ENCODE results near the gene PRX.

The PRX gene

DNA sequence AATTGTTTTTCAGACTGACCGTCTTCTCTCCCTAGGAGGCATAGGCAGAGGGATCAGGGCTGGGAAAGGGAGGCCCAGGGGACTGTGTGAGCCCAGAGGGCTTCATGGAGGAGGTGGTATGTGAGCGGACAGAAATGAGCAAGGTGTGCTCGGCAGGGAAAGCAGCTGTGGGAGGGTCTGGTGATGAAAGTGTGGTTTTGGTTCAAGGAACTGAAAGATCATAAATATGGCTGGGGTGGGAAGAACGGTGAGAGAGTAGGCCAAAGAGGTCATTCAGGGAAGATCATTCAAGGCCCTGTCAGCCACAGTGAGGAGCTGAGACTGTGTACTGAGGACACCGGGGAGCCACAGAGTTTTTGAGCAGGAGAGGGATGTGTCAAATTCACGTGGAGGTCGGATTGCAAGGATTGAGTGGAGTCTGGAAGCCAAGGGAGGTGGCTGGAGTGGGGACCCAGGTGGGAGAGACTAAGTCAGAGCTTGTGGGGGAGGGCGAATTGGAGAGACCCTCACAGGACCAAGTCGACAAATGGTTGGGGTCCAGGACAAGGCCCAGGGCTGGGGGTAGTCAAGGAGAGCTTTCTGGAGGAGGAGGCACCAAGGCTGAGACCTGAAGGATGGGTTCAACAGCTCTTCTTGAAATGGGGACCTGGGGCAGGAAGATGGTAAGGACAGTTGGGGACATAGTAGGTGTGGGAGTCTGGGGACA lies 57.0 kb downstream of the PRX start:
- TF ChIP-seq GATA2 (IDR thresholded peaks at IDR 0.05; ENCODE audit: low read depth, low read length) (no peak), GATA3 (IDR thresholded peaks at IDR 0.05; ENCODE audit: low read depth, low read length) (no peak)

DNA sequence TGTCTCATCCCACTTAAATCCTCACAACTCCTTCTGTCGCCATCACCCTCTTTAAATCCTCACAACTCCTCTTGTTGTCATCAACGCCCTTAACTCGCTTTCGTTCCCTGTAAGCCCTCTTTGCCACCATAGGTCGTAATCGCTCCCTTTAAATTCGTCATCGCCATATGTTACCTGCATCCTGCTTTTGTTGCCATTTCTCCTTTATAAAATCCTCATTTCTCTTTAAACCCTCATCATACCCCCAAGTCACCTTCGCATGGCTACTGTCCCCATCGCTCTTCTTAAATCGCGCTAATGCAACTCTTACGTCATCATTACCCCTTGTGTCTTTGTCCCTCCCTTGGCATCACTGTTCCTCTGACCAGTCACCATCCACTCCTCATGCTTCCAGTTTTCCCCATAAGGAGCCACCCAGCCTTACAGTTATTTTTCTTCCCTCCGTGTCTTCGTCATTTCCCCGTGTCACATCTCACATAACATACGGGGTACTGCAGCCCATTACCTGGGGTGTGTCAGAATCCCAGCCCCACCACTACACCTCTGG lies 64.1 kb downstream of the PRX start:
- TF ChIP-seq GATA2 (IDR thresholded peaks at IDR 0.05; ENCODE audit: low read depth, low read length) (no peak), GATA3 (IDR thresholded peaks at IDR 0.05; ENCODE audit: low read depth, low read length) (no peak)

DNA sequence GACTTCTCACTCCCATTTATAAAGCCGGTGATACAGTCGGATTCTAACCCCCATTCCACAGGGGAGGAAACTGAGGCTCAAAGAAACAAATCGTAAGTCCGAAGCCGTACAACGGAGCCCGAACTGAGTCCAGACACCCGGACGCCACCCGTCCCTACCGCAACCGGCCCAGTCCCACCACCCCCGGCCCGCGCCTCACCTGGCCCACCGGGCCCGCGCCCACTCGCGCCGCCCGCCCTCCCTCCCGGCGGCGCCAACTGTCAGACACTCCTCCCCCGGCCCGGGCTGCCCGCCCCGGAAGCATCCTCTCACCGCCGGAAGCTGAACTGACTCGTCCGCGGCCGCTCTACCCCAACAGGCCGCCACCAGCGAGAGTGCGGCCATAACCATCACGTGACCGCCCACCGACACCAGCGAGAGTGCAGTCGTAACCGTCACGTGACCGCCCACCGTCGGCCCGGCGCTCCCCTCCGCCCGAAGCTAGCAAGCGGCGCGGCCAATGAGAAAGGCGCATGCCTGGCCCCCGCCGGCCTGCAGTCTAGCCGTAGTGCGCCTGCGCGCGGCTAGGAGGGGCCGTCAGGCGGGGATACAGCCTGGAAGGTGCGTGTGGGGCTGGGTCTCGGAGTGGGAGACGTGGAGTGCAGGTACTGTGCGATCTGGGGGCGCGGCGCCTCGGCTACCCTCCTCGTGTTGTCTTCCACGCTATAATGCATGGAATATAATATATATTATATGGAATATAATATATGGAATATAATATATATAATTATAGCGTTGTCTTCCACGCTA lies 64.9 kb downstream of the PRX start, which contains the start of the genes C19orf47 and PLD3:
Gene C19orf47 (minus strand): TSS at position 273 of the 789 bp plus-strand sequence. CDS start 6,540 bp downstream, outside the sequence.
Gene PLD3 (plus strand): TSS at position 571 of the 789 bp plus-strand sequence. CDS start 17,789 bp downstream, outside the sequence.
- TF ChIP-seq GATA3 (IDR thresholded peaks at IDR 0.05; ENCODE audit: low read depth, low read length) = no peak
- no peak; the same call in 1 of the 2 replicates for TF ChIP-seq GATA2 (IDR thresholded peaks at IDR 0.05; ENCODE audit: low read depth, low read length)

DNA sequence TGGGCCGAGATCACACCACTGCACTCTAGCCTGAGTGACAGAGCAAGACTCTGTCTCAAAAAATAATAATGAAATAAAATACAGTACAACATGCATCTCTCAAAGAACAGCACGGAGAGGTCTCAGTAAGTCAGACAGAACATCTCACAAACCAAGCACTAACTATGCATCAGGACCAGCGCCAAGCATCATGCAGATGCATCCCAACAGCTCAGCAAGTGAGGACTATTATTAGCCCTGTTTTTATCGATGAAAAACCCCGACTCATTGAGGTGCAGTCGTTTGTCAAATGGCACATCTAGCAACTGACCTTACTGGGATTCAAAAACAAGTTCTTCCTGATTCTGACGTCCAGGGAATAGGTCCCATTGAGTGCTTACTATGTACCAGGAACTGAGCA lies 68.8 kb downstream of the PRX start:
- no peak for TF ChIP-seq GATA2 (IDR thresholded peaks at IDR 0.05; ENCODE audit: low read depth, low read length)
- TF ChIP-seq GATA3 (IDR thresholded peaks at IDR 0.05; ENCODE audit: low read depth, low read length) = no peak
